ENCODE data around the gene TMEM95. TPM values are rescaled to one million over a fixed set of nuclear protein-coding genes. Genes with fewer than 3 reads are reported as not detected.

Gene TMEM95
- total and polyA plus RNA-seq, 2 of the 8 experiments (the other 6 are each of a cell fraction or from before 2014, with no cell fraction given): not detected

GRCh38 chr17:7374353-7374752, 19.4 kb downstream of the TMEM95 start:
- ChIA-PET POLR2A (ENCODE audit: partially characterized antibody) (interaction anchor here (1.2 kb wide), 1 partner anchor 12 kb away, joined by 6 read pairs; no protein-coding TSS in a partner anchor), CTCF (ENCODE audit: partially characterized antibody) (interaction anchor here (0.7 to 1.9 kb wide), 6 partner anchors 12 to 151 kb away, joined by 3 to 7 read pairs (median 4); partner anchors contain the start of gene FGF11)
- Histone ChIP-seq H4K20me1 (replicated peaks in 1 of 2; ENCODE audit: control insufficient read depth in 1 of 2, insufficient read depth in 2 of 2, low read length in 2 of 2) (no peaks in the 10 kb centered on the region), H2BK120ac (replicated peaks; ENCODE audit: low read depth, low read length) (no peak overlapping the region), H3K36me3 (ENCODE audit: control insufficient read depth in 2 of 4, insufficient read depth in 4 of 4, low read length in 3 of 4) (no peaks in the 10 kb centered on the region), H3K4ac (replicated peaks; ENCODE audit: insufficient read length, low read depth, low read length) (no peak overlapping the region), H2AK5ac (ENCODE audit: low read depth, low read length) (no peak overlapping the region), H3K27ac (ENCODE audit: low read depth, low read length) (no peak overlapping the region), H3K79me2 (ENCODE audit: control insufficient read depth in 1 of 2, insufficient read depth in 2 of 2, low read length in 2 of 2) (no peaks in the 10 kb centered on the region), H3K4me3 (ENCODE audit: extremely low read depth in 1 of 4, insufficient read depth in 2 of 4, low read depth in 3 of 4, low read length in 4 of 4) (no peak overlapping the region), H3K23ac (ENCODE audit: insufficient read length) (no peak overlapping the region), H2BK5ac (ENCODE audit: low read depth, low read length) (no peak overlapping the region), H2BK12ac (ENCODE audit: low read depth, low read length) (no peak overlapping the region), H3K9me3 (ENCODE audit: insufficient read depth in 2 of 2, low read depth in 1 of 2, low read length in 1 of 2) (peaks cover 0 to 3% of the 10 kb centered on the region in 2 experiments; a peak in 1 of 4 replicates), H3K27me3 (replicated peaks in 1 of 4; ENCODE audit: control insufficient read depth in 3 of 4, extremely low read depth in 1 of 4, insufficient read depth in 3 of 4, low read length in 3 of 4) (no peaks in the 10 kb centered on the region; a peak in 1 of 7 replicates), H3K56ac (replicated peaks; ENCODE audit: insufficient read length, low read depth, low read length) (no peak overlapping the region), H4K5ac (ENCODE audit: insufficient read length, low read depth, low read length) (no peak overlapping the region), H3K4me1 (replicated peaks in 1 of 4; ENCODE audit: control insufficient read depth in 3 of 4, insufficient read depth in 4 of 4, low read length in 3 of 4) (no peaks in the 10 kb centered on the region; a peak in 1 of 7 replicates), H4K91ac (replicated peaks; ENCODE audit: insufficient read length, low read length) (no peak overlapping the region), H2BK15ac (ENCODE audit: low read length) (no peak overlapping the region), H3K14ac (ENCODE audit: insufficient read length) (no peak overlapping the region), H3K23me2 (ENCODE audit: low read depth, low read length) (no peaks in the 10 kb centered on the region), H2AFZ (ENCODE audit: low read length) (no peak overlapping the region), H4K8ac (ENCODE audit: extremely low read depth, insufficient read depth, low read length) (no peak overlapping the region), H3K79me1 (ENCODE audit: low read depth, low read length) (no peaks in the 10 kb centered on the region), H3K9ac (replicated peaks in 1 of 4; ENCODE audit: extremely low read depth in 1 of 4, low read depth in 3 of 4, low read length in 3 of 4) (no peak overlapping the region), H3K4me2 (ENCODE audit: insufficient read depth in 1 of 2, low read depth in 2 of 2, low read length in 2 of 2) (no peak overlapping the region), H2BK20ac (ENCODE audit: low read length) (no peak overlapping the region), H3K18ac (ENCODE audit: extremely low read depth, low read length) (no peak overlapping the region)
- DNase-seq (ENCODE audit: low read depth in 1 of 2, low spot score in 2 of 2) (no peak), FAIRE-seq (no peak)
- WGBS, 2 experiments (ENCODE audit: extremely low coverage in 1 of 2, insufficient coverage in 1 of 2, insufficient read length in 1 of 2, insufficient replicate concordance in 2 of 2, low coverage in 1 of 2, low lambda C conversion rate in 2 of 2, missing lambda C conversion rate in 1 of 2): 97% methylated on average over 2 of the region's 2 CpGs; no CpG with 5 or more reads in 1 of the 2 experiments
- TF ChIP-seq SRF (IDR thresholded peaks at IDR 0.05; ENCODE audit: low read depth, low read length) (no peak), CBX5 (IDR thresholded peaks at IDR 0.05; ENCODE audit: low read depth, low read length) (no peak), SUZ12 (IDR thresholded peaks at IDR 0.05; ENCODE audit: low read length) (no peak), JUN (IDR thresholded peaks at IDR 0.05; ENCODE audit: low read depth, low read length) (no peak), POLR2A (IDR thresholded peaks at IDR 0.05; ENCODE audit: control extremely low read depth in 1 of 2, low read depth in 2 of 2, low read length in 2 of 2) (no peak)

Measured in H1 (cell line).